HG02763 (cell line): ENCODE results near the gene ABCA10.
"Not testable (repeated sequence)": the region's sequence is repeated elsewhere in the genome, so short reads cannot be mapped to it uniquely, and the experiment has no call there.

Experiments
- ATAC-seq: cut with Tn5 transposase; IDR thresholded peaks from one replicate; pipeline ENCODE4 v1.9.1; 2021; ENCODE audit warnings: mild to moderate bottlenecking, moderate library complexity; ENCODE audit not compliant: unreplicated experiment

The ABCA10 gene, protein sequence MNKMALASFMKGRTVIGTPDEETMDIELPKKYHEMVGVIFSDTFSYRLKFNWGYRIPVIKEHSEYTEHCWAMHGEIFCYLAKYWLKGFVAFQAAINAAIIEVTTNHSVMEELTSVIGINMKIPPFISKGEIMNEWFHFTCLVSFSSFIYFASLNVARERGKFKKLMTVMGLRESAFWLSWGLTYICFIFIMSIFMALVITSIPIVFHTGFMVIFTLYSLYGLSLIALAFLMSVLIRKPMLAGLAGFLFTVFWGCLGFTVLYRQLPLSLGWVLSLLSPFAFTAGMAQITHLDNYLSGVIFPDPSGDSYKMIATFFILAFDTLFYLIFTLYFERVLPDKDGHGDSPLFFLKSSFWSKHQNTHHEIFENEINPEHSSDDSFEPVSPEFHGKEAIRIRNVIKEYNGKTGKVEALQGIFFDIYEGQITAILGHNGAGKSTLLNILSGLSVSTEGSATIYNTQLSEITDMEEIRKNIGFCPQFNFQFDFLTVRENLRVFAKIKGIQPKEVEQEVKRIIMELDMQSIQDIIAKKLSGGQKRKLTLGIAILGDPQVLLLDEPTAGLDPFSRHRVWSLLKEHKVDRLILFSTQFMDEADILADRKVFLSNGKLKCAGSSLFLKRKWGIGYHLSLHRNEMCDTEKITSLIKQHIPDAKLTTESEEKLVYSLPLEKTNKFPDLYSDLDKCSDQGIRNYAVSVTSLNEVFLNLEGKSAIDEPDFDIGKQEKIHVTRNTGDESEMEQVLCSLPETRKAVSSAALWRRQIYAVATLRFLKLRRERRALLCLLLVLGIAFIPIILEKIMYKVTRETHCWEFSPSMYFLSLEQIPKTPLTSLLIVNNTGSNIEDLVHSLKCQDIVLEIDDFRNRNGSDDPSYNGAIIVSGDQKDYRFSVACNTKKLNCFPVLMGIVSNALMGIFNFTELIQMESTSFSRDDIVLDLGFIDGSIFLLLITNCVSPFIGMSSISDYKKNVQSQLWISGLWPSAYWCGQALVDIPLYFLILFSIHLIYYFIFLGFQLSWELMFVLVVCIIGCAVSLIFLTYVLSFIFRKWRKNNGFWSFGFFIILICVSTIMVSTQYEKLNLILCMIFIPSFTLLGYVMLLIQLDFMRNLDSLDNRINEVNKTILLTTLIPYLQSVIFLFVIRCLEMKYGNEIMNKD (N-terminal part only)

DNA sequence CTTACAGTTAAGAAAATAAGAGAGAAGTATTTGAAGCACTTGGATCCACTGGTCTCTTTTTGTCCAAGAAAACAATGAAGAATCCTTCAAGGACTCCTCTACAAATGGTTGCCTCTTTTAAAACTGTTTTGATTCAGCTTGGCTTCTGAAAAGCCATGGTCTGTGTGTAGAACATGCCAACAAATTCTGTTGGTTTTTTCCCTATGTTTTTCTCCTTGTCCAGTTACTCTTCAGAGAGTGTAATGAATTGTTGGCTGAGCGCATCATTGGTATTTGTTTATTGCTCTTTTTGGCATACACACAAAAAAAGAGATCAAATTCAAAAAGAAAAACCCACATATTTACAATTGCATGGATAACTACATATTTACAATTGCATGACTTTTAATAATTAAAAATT, at the start of gene ABCA10:
TSS of gene ABCA10 (minus strand) at position 249 of the 400 bp plus-strand sequence. CDS start 3,466 bp downstream, outside the sequence.
- ATAC-seq = no peak

DNA sequence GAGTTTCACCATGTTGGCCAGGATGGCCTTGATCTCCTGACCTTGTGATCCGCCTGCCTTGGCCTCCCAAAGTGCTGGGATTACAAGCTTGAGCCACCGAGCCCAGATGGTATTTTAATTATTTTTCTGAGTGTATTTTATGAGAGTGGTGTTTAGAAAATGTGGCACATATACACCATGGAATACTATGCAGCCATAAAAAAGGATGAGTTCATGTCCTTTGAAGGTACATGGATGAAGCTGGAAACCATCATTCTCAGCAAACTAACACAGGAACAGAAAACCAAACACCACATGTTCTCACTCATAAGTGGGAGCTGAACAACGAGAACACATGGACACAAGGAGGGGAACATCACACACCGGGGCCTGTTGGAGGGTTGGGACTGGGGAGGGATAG, 47.7 kb upstream of the ABCA10 start:
- not testable (repeated sequence) for ATAC-seq

DNA sequence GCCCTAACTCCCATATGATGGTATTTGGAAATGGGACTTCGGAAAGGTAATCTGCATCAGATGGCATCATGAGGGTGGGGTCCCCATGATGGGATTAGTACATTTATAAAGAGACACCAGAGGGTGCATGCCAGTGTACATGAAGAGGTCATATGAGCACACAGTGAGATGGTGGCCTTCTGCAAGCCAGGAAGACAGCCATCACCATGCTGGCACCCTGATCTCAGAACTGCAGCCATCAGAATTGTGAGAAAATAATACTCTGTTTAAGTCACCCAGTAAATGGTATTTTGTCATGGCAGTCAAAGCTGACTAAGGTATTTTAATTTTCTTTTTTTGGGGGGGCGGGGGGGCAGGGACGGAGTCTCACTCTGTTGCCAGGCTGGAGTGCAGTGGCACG, 47.1 kb upstream of the ABCA10 start:
- no peak for ATAC-seq

DNA sequence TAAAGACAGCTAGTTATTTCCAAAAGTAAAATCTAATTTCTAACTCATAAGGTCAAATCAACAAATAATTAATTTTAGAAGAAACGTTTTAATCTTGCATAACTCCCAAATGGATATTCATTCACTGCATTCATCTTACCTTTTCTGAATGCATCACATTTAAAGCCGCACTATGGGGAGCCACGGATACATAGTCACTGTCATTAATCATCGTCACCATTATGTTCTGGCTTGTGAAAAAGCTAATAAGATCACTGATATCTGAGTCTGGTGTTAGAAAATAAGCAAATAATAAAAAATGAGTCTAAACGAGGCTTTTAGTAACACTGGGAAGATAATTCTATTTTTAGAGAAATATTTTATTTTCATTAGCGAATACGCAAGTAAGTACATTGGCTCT, 42.4 kb upstream of the ABCA10 start:
- ATAC-seq = no peak

DNA sequence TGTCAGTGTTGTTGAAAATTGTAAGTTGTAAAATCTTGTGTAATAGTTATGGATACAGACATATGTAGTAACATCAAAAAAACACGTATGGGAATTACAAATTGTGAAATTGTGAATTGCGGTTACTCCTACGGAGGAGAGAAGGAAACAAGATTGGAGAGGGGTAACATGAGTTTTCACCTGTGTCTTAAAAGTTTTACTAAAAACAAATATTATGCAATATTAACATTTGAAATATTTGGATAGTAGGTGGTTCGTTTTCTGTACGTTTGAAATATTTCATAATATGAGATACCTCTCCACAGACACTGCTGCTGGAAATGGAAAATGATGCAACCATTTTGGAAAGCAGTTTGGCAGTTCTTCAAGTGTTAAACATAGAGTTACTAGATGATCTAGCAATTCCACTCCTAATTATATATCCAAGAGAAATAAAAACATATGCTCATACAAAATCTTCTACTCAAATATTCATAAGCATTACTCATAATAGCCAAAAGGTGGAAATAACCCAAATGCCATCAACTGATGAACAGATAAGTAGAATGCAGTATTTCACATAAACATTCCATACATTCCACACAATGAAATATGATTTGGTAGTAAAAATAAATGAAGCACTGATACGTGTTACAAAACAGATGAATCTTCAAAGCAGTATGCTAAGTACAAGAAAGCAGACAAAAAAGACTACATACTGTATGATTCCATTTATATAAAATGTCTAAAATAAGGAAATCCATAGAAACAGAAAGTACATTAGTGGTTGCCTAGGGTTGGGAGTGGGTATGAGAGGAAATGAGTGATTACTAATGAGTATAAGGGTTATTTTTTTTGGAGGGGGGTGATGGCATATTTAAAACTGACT, 40.7 kb upstream of the ABCA10 start:
- no peak for ATAC-seq

DNA sequence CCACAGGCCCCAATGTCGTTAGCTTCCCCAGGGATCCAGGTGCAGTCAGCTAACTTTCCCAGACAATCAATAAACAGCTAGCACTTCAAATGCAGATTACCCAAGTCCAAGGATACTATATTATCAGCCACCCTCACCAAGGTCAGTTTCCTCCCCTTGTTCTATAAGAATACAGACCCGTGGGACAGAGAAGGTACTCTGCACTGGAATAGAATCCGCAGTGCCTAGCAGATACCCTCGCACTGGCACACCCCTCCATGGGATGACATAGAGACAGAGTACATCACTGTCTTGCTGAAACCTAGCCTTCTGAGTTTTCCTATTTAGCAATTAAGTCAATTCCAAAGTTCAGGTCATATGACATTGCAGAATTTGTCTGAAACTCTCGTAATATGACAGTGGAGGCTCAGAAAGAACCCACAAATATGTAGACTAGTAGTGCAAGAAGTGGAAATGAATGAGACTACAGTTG, 40.0 kb upstream of the ABCA10 start:
- ATAC-seq = no peak

DNA sequence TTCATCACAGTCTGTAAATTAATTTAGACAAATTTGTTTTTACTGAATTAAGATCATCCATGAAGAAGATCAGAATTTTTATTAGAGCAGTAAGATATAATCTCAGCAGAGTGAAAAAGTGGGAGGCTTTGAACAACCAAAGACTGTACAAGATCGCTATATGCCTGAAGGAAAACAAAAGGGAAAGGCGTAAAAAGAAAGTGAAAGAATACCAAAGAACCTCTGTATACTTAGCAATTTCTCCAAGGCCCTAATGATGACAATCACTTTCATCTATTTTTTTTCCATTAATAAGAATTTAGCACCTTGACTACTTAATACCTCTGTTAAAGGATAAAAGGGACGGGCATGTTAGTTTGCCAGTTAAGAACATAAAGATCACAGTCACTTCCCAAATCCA, 38.6 kb upstream of the ABCA10 start:
- no peak for ATAC-seq

DNA sequence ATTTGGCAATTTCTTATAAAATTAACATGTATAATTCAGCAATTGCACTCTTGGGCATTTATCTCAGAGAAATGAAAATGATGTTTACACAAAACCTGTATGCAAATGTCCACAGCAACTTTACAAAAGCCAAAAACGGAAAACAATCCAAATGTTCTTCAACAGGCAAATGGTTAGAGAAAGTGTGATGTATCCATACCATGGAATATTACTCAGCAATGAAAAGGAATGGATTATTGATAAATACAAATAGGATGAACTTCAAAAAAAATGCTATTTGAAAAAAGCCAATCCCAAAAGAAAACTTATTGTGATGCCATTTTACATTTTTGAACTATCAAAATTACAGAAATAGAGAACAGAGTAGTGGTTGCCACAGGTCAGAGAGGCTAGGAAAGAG, 37.2 kb upstream of the ABCA10 start:
- no peak for ATAC-seq

DNA sequence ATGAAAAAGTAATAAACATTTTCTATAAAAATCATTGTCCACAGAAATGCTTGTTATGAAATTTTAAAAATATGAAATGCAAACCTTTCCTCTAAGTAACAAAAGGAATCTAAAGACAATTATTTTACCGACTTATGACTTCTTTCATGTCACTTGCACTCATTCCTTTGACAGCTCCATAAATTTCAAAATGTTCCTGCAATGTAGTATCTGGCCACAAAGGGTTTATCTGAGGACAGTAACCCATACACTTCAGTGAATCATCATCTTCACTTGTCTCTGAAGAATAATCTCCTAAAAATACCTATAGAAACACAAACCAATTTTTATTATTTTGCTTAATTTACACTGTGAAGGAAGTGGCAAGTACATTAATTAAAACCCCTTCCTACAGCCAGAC, 25.6 kb upstream of the ABCA10 start:
- ATAC-seq = no peak

DNA sequence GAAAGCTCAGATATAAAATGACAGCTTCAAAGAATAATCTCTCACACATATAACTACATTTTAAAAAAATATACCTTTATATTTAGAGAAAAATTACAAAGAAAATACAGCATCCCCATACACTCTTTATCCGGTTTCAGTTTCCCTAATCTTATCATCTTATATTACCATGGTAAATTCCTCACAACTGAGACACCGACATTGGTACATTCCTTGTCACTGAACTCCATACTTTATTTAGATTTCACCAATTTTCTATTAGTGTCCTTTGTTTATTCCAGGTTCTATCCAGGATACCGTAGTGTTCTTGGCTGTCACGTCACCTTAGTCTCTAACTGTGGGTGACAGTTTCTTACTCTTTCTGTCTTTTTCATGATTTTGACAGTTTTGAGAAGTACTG, 22.0 kb upstream of the ABCA10 start:
- ATAC-seq = no peak

DNA sequence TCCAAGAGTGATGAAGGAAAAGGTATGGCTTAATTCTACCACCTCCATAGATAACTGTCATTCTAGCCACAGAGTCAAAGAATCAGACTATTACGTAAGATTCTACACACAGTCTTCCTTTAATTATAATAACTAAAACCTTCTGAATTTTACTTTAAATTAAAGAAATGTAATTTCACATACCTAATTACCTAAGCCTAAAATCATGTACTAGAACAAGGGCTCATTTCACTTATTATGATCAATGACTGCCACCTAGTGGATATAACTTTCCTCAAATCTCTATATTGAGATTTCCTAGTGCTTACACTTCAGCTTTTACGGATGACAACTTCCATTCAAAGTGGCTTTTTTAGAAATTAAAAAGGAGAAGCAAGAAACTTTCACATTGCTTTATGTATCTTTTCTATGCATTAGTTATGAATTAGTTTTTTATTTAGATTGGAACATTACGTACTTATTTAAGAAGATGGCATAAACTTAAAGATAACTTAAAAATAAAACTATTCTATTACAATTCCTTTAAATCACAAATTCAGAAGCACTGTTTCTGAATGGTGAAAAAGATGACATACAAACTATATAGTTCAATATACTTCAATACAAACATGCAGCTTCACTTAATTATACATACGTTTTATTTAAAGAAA, 18.2 kb upstream of the ABCA10 start:
- ATAC-seq = no peak

DNA sequence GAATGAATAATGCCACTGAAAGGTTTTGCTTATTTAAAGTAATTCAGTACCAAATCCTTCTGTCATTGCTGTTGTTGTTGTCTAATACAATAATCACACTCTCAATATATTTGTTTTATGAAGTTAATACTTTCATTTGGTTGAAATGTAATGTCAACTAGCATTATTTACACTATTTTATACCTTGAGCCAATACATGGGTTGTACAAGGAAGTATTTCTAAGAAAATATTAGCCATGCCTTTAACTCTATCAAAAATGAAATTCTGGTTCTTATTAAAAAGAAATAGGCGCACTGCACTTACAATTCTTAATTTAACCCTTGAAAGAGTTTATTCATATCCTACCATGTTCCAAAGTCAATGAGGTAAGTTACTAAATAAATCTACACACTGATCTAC, 17.6 kb upstream of the ABCA10 start:
- no peak for ATAC-seq

DNA sequence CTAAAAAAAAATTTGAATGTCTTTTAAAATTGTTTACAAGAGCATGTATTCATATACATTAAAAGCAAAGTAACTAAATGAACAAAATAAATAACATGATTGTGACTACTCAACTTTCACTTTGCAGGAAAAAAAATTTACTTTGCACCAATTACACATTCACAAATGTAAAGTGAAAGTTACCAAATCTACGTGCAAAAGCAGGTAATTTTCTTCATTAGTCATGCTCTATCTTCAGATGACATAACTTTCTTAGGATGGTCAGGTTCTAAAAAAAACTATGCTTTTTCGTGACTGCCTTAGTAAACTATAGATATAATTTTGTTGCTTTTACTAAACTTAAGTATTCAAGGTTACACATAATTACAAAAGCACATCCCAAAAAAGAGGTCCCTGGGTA, 17.0 kb upstream of the ABCA10 start:
- ATAC-seq = no peak

DNA sequence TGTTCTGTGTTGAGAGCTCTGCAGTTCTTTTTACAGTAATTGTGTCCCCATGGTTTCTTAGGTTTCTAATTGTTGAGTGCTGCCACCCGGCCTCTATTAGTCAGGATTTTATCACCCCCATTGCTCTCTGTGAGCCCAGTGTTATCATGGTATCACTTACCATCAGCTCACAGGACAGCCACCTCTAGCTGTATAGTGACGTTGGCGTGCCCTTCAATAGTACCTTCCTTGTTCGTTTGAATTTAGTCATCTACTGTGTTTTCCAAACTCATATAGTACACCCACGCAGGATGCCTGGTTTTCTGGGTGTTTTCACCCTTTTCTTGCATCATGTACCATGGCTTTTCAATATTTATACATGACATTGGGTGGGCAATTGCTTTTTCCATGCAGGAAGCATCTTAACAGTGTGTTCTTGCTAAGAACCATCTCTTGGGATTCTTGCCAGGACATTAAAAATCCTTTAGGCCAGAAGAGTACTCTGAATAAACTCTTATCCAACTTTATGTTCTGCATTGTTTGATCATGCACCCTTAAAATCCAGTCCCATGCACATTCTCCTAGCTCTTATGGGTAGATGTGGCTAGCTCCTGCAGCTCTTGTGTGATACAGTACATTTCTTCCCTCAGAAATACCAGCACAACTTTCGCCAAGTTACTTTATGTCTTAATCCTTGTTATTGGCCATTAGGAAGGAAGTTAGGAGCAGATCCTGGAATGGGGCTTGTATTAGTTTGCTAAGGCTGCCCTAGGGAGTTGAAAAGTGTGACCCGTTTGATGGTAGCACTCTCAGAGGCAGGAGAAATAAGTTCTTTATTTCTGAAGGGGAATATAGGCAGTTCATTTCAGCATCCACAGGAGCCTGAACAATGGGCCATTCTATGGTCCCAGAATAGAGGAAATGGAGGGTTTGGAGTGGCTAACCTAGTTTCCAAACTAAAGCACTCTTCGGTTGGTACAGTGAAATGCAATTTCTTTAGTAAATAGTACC, 11.3 kb upstream of the ABCA10 start:
- ATAC-seq = no peak

DNA sequence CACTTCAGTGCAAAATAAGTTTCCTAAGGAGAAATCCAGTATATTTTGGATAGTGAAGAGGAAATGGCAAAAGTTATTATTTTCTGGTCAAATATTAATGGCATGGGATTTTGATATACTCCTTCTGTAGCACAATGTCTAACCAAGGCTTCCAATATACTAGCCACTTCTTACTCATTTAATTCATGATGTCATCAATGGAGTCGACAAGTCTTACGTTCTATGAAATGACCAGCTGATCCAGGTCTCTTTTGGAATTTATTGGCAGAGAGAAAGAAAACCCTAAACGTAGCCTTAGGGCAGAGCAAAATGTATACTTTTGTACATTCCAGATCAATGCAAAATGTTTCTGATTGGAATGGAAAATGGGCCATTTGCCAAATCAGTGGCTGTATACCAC, 8.3 kb upstream of the ABCA10 start:
- no peak for ATAC-seq

DNA sequence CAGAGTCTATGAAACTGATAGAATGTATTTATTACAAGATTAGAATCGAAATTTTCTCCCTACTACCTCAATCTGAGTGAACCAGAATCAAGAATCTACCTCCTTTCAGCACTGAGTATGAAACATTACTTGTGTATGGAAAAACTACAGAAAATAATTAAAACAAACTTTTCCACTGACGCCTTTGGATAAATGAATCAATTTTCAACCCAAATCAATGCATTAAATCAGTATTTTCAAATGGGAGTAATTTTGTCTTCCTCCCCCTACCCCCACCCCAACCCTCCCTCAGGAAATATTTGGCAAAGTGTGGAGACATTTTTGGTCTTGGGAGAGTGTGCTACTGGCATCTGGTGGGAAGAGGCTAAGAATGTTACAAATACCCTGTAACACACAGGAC, 7.8 kb upstream of the ABCA10 start:
- no peak for ATAC-seq

DNA sequence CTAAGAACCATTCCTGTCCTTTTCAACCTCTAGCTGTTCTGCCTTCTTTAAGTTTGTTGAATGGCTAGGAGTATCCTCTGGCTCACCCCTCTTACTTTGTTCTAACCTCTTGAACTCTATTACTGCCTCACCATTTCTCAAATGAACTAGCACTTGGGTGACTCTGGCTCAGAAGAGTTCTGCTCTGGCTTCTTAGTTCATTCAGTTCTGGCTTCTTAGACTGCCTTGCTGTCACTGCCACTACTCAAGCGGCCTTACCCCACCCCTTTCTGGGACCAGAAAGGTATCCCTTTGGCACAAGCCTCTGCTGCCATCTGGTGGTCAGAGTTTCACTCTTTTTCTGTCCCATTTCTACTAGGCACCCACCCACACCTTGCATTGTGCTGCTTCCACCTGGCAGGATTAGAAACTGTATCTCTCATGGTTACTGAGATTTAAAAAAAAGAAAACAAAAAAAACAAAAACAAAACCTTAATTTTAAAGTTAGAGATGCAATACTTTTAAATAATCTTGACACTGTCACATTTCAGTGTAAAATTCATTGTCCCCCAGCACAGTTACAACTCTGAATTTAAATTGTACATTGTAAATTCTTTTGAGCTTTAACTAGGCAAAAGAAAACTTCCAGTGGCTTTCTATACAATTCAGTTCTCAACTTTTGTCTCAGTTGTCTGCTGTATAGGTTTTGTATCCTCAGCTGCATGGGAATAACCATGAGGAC, 6.9 kb upstream of the ABCA10 start:
- ATAC-seq = peak; percentile 82

DNA sequence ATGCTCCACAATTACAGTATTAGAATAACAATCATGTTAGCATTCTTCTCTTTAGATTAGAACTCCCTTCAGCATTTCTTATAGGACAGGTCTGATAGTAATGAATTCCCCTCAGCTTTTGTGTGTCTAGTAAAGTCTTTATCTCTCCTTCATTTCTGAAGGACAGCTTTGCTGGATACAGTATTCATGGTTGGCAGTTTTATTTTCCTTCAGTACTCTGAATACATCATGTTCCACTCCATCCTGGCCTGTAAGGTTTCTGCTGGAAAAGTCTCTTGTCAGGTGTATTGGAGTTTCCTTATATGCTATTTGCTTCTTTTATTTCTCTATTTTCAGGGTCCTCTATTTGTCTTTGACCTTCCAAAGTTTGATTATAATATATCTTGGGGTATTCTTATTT, 4.0 kb upstream of the ABCA10 start:
- no peak for ATAC-seq
